HG03521 (cell line): Measurements from ENCODE around the gene PLGRKT.
"Not testable (repeated sequence)": the region's sequence is repeated elsewhere in the genome, so short reads cannot be mapped to it uniquely, and the experiment has no call there.

ENCODE experiments used
- ATAC-seq: cut with Tn5 transposase; IDR thresholded peaks from one replicate; pipeline ENCODE4 v1.9.1; 2021; ENCODE audit warnings: mild to moderate bottlenecking, moderate library complexity; ENCODE audit not compliant: unreplicated experiment

The PLGRKT gene

GRCh38 chr9:5321601-5322000 is 116.1 kb downstream of the PLGRKT start:
- ATAC-seq, result not testable (repeated sequence)

- no peak for ATAC-seq
These were observed 116.7 kb downstream of the PLGRKT start for GRCh38 chr9:5321058-5321457.

GRCh38 chr9:5316406-5316805 is 121.3 kb downstream of the PLGRKT start:
- not testable (repeated sequence) for ATAC-seq

- no peak for ATAC-seq
These were observed 122.4 kb downstream of the PLGRKT start for GRCh38 chr9:5315187-5315923.

GRCh38 chr9:5310851-5311250 is 126.9 kb downstream of the PLGRKT start:
- ATAC-seq, result no peak
